ENCODE measurements around the gene MAS1. TPM values are rescaled to one million over a fixed set of nuclear protein-coding genes. Genes with fewer than 3 reads are reported as not detected.
"Not testable (repeated sequence)": the region's sequence is repeated elsewhere in the genome, so short reads cannot be mapped to it uniquely, and the experiment has no call there.

MAS1 gene
- total and polyA plus RNA-seq, 2 of the 13 experiments (the other 11 are each of a cell fraction or from before 2014, with no cell fraction given) = not detected

- intact Hi-C loops (cut with micrococcal nuclease; ENCODE audit: unreplicated experiment); ATAC-seq; H3K36me3 ChIP-seq (replicated peaks in 1 of 2; ENCODE audit: control insufficient read depth in 1 of 2, insufficient read depth in 2 of 2, low read length in 2 of 2); H3K27ac ChIP-seq (ENCODE audit: extremely low read length, insufficient read depth, low read length); H3K4me1 ChIP-seq (ENCODE audit: insufficient read depth, low read length); H3K27me3 ChIP-seq (ENCODE audit: control insufficient read depth in 1 of 2, insufficient read depth in 2 of 2, low read length in 2 of 2); FAIRE-seq; H3K79me2 ChIP-seq (ENCODE audit: insufficient read depth, low read length); H3K9ac ChIP-seq (ENCODE audit: insufficient read depth, low read depth, low read length); DNase-seq (ENCODE audit: low spot score); CTCF ChIA-PET (ENCODE audit: low intra/inter-chr PET ratio, low total read pairs); H3K4me2 ChIP-seq (ENCODE audit: low read depth, low read length); POLR2A ChIA-PET; in situ Hi-C loops (cut with HindIII; ENCODE audit: extremely low pct_ligation_motif_present, low pct_unique_long_range_greater_than_20kb); H3K9me3 ChIP-seq (ENCODE audit: low read length); H2AFZ ChIP-seq (ENCODE audit: low read length); H3K4me3 ChIP-seq (replicated peaks in 1 of 3; ENCODE audit: insufficient read depth in 1 of 3, low read depth in 2 of 3, low read length in 3 of 3); BruUV-seq (replicated peaks); H4K20me1 ChIP-seq (ENCODE audit: insufficient read depth, low read length): not testable (repeated sequence)
- WGBS (ENCODE audit: low lambda C conversion rate) = 94% methylated on average over 1 of the region's 1 CpG
Observed at GRCh38 chr6:159849851-159850250, 40.9 kb upstream of the MAS1 start.

DNA sequence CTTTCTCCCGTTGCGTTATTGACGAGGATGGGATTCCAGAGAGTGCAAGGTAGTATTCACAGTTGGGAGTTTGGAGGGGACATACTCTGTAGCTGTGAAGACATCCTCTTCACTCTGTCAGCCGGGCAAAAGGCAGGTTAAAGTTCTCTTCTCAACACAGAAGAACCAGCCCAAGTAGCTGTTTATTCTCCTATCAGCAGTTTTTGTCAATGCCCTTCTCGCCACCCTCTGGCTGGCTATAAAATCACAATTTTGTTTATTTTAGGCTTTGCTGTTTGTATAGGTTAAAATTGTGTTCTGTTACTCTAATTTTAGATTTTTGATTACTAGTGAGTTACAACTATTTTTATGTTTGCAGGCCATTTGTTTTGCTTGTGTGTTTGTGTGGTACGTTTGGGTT lies 37.9 kb upstream of the MAS1 start:
- in situ Hi-C loops (cut with HindIII; ENCODE audit: extremely low pct_ligation_motif_present, low pct_unique_long_range_greater_than_20kb) (no loop called here), intact Hi-C loops (cut with micrococcal nuclease; ENCODE audit: unreplicated experiment) (loop anchor here (2.0 kb wide), 1 partner anchor 160 kb away; the partner anchor contains the start of gene SOD2)
- ATAC-seq (peak; percentile 52; the same call in 2 of the 3 replicates), DNase-seq (ENCODE audit: low spot score) (no peak), FAIRE-seq (no peak)
- Histone ChIP-seq H3K36me3 (replicated peaks in 1 of 2; ENCODE audit: control insufficient read depth in 1 of 2, insufficient read depth in 2 of 2, low read length in 2 of 2) (no peaks in the 10 kb centered on the region), H2AFZ (ENCODE audit: low read length) (peak overlapping the region; percentile 21), H3K9me3 (ENCODE audit: low read length) (peaks cover 5% of the 10 kb centered on the region; the same call in 1 of the 2 replicates), H3K79me2 (ENCODE audit: insufficient read depth, low read length) (no peaks in the 10 kb centered on the region), H3K27ac (ENCODE audit: extremely low read length, insufficient read depth, low read length) (no peak overlapping the region), H3K27me3 (ENCODE audit: control insufficient read depth in 1 of 2, insufficient read depth in 2 of 2, low read length in 2 of 2) (no peaks in the 10 kb centered on the region), H3K9ac (ENCODE audit: insufficient read depth, low read depth, low read length) (no peak overlapping the region), H3K4me3 (replicated peaks in 1 of 3; ENCODE audit: insufficient read depth in 1 of 3, low read depth in 2 of 3, low read length in 3 of 3) (no peak overlapping the region), H3K4me2 (ENCODE audit: low read depth, low read length) (peak overlapping the region; percentile 16; the same call in 1 of the 2 replicates), H3K4me1 (ENCODE audit: insufficient read depth, low read length) (0 out of 2 replicates have a peak, but pooled peaks cover 4% of the 10 kb centered on the region), H4K20me1 (ENCODE audit: insufficient read depth, low read length) (no peaks in the 10 kb centered on the region)
- 6% methylated on average over 6 of the region's 6 CpGs for WGBS (ENCODE audit: low lambda C conversion rate)
- ChIA-PET CTCF (ENCODE audit: low intra/inter-chr PET ratio, low total read pairs) (no interaction called here), POLR2A (interaction anchor here (1.1 kb wide), 1 partner anchor 63 kb away, joined by 3 read pairs; no protein-coding TSS in a partner anchor)
- BruUV-seq (replicated peaks) = no TSS peak
- peak; percentile 54 for TF ChIP-seq STAG1 (CRISPR knock-in tag; IDR thresholded peaks at IDR 0.05)
- peak; percentile 74 to 77 for TF ChIP-seq MAFK (conservative IDR thresholded peaks at IDR 0.05 in 1 of 2, IDR thresholded peaks at IDR 0.05 in 1 of 2; ENCODE audit: low read length in 2 of 2)
- TF ChIP-seq KAT7 (CRISPR knock-in tag; IDR thresholded peaks at IDR 0.05; ENCODE audit: borderline replicate concordance) = no peak
- TF ChIP-seq ZNF484 (CRISPR knock-in tag; IDR thresholded peaks at IDR 0.05; ENCODE audit: borderline replicate concordance, low read depth) = no peak
- TF ChIP-seq ZFP62 (CRISPR knock-in tag; IDR thresholded peaks at IDR 0.05) = no peak
- no peak for TF ChIP-seq ATF5 (CRISPR knock-in tag; IDR thresholded peaks at IDR 0.05; ENCODE audit: low read depth)
- peak; percentile 45 for TF ChIP-seq CTCF (CRISPR knock-in tag; IDR thresholded peaks at IDR 0.05)
- TF ChIP-seq MAFF (IDR thresholded peaks at IDR 0.05; ENCODE audit: low read depth, low read length) = peak; percentile 52
- no peak for TF ChIP-seq EHMT2 (IDR thresholded peaks at IDR 0.05; ENCODE audit: borderline replicate concordance, low read depth, low read length)
- no peak for TF ChIP-seq KDM4B (CRISPR knock-in tag; IDR thresholded peaks at IDR 0.05)
- no peak for TF ChIP-seq PLRG1 (conservative IDR thresholded peaks at IDR 0.05)
- no peak for TF ChIP-seq RFX3 (CRISPR knock-in tag; IDR thresholded peaks at IDR 0.05)
- TF ChIP-seq ZNF598 (CRISPR knock-in tag; IDR thresholded peaks at IDR 0.05; ENCODE audit: borderline replicate concordance) = no peak
- 0 out of 2 replicates have a peak, but pooled peaks have one; percentile 12 for TF ChIP-seq SAP130 (CRISPR knock-in tag; IDR thresholded peaks at IDR 0.05; ENCODE audit: low read depth)

Data from HepG2 (cell line).